PC-9 (cell line): ENCODE measurements around the gene FHIP1B. TPM values are rescaled to one million over a fixed set of nuclear protein-coding genes. Genes with fewer than 3 reads are reported as not detected.

Experiments
- BruUV-seq: library from RNA; stranded (reverse); fragments of 400-500 nt; replicated peaks from 2 replicates; lab custom pipeline; 2021; lab: Mats Ljungman, UMichigan
- CTCF ChIA-PET: fragments of 300-600 bp; sonication (Branson Sonifier 250); formaldehyde crosslinking; loops from one replicate; lab custom pipeline; 2022; ENCODE audit warnings: antibody characterized with exemption; lab: Charles Lee
- POLR2A ChIA-PET: fragments of 300-600 bp; sonication (Branson Sonifier 250); formaldehyde crosslinking; loops from one replicate; lab custom pipeline; 2022; ENCODE audit warnings: antibody characterized with exemption; ENCODE audit not compliant: unreplicated experiment; lab: Charles Lee
- DNase-seq, 2 experiments: peaks; one replicate each; pipeline versions ENCODE4 v3.0.0 to v3.0.0-alpha.2; 2015 to 2022; ENCODE audit warnings: mixed read lengths in 1 of 2
- H2AFZ ChIP-seq: fragments of 200-600 bp; sonication (generic); 2 replicates; pipeline ENCODE4 v1.8.1; 2017; ENCODE audit warnings: antibody characterized with exemption
- H3F3A ChIP-seq: fragments of 200-600 bp; sonication (generic); 2 replicates; pipeline ENCODE4 v1.8.1; 2017; ENCODE audit warnings: antibody characterized with exemption, mild to moderate bottlenecking, low read depth; ENCODE audit not compliant: insufficient read depth
- H3K27ac ChIP-seq: fragments of 200-600 bp; sonication (generic); 2 replicates; pipeline ENCODE4 v1.6.1; 2016; ENCODE audit warnings: mixed run types
- H3K27me3 ChIP-seq: fragments of 200-600 bp; sonication (generic); 2 replicates; pipeline ENCODE4 v1.6.1; 2016; ENCODE audit warnings: low read depth, mixed run types; ENCODE audit not compliant: insufficient read depth
- H3K36me3 ChIP-seq: fragments of 200-600 bp; sonication (generic); 2 replicates; pipeline ENCODE4 v1.6.1; 2016; ENCODE audit warnings: low read depth, mixed run types
- H3K4me1 ChIP-seq: fragments of 200-600 bp; sonication (generic); replicated peaks from 2 replicates; pipeline ENCODE4 v1.6.1; 2016; ENCODE audit warnings: mixed run types; ENCODE audit not compliant: insufficient read depth
- H3K4me2 ChIP-seq: fragments of 200-600 bp; sonication (generic); 2 replicates; pipeline ENCODE4 v1.6.1; 2017; ENCODE audit warnings: mixed run types
- H3K4me3 ChIP-seq: fragments of 200-600 bp; sonication (generic); 2 replicates; pipeline ENCODE4 v1.6.1; 2016; ENCODE audit warnings: mixed run types
- H3K79me2 ChIP-seq: fragments of 200-600 bp; sonication (generic); 2 replicates; pipeline ENCODE4 v1.6.1; 2017; ENCODE audit warnings: low read depth, mixed run types
- H3K9me2 ChIP-seq: fragments of 200-600 bp; sonication (generic); 2 replicates; pipeline ENCODE4 v1.8.1; 2017; ENCODE audit warnings: mild to moderate bottlenecking; ENCODE audit not compliant: insufficient read depth
- H3K9me3 ChIP-seq: fragments of 200-600 bp; sonication (generic); 2 replicates; pipeline ENCODE4 v1.8.1; 2016; ENCODE audit warnings: low read depth; ENCODE audit not compliant: insufficient read depth
- H4K20me1 ChIP-seq: fragments of 200-600 bp; sonication (generic); 2 replicates; pipeline ENCODE4 v1.8.1; 2017; ENCODE audit not compliant: insufficient read depth
- CTCF ChIP-seq: fragments of 200-600 bp; sonication (generic); conservative IDR thresholded peaks from 2 replicates; pipeline ENCODE4 v1.6.1; 2017; ENCODE audit warnings: mixed run types, antibody characterized with exemption, mild to moderate bottlenecking, moderate library complexity
- EZH2 ChIP-seq: fragments of 200-600 bp; sonication (generic); IDR thresholded peaks from 2 replicates; pipeline ENCODE4 v1.8.0; 2017; ENCODE audit warnings: antibody characterized with exemption, low read depth
- intact Hi-C: fragments of 100-400 bp; cut with micrococcal nuclease; formaldehyde crosslinking; loops from one replicate; pipeline ENCODE4 v1.10.0; 2022; ENCODE audit not compliant: unreplicated experiment
- total RNA-seq: library from RNA; stranded (reverse); gene quantifications from 2 replicates; pipeline ENCODE4 v1.2.3, GENCODE V29; 2021

FHIP1B gene
- total RNA-seq, 1 experiment from 2014 or later = 21.5 TPM

- CTCF ChIA-PET = no interaction called here
These were observed 19.9 kb downstream of the FHIP1B start for GRCh38 chr11:6214530-6214929.

GRCh38 chr11:6210274-6210955 is 24.0 kb downstream of the FHIP1B start:
- Histone ChIP-seq H2AFZ (no peak overlapping the region), H3K79me2 (no peaks in the 10 kb centered on the region), H3K4me3 (no peak overlapping the region), H3K36me3 (no peaks in the 10 kb centered on the region), H3K4me2 (no peak overlapping the region), H3K9me3 (no peaks in the 10 kb centered on the region), H3K4me1 (no peaks in the 10 kb centered on the region), H3K9me2 (no peaks in the 10 kb centered on the region), H3K27me3 (no peaks in the 10 kb centered on the region), H4K20me1 (no peaks in the 10 kb centered on the region), H3K27ac (no peak overlapping the region), H3F3A (no peaks in the 10 kb centered on the region)
- POLR2A ChIA-PET = no interaction called here
- TF ChIP-seq CTCF = no peak
- no peak for TF ChIP-seq EZH2
- BruUV-seq = no TSS peak
- CTCF ChIA-PET = no interaction called here
- intact Hi-C loops = no loop called here
- no peak for DNase-seq

More at GRCh38 chr11:6214530-6214929, 19.9 kb downstream of the FHIP1B start:
- H2AFZ ChIP-seq = no peak overlapping the region
- TF ChIP-seq CTCF = no peak
- TF ChIP-seq EZH2 = no peak
- H3K9me2 ChIP-seq = no peaks in the 10 kb centered on the region
- no peaks in the 10 kb centered on the region for H3K4me1 ChIP-seq
- no peaks in the 10 kb centered on the region for H3K27me3 ChIP-seq
- no peaks in the 10 kb centered on the region for H3K79me2 ChIP-seq
- no peak for DNase-seq
- BruUV-seq = no TSS peak
- no peak overlapping the region for H3K27ac ChIP-seq
- no peaks in the 10 kb centered on the region for H4K20me1 ChIP-seq
- POLR2A ChIA-PET = no interaction called here
- intact Hi-C loops = no loop called here
- H3K36me3 ChIP-seq = no peaks in the 10 kb centered on the region
- no peak overlapping the region for H3K4me3 ChIP-seq
- H3F3A ChIP-seq = no peaks in the 10 kb centered on the region
- H3K9me3 ChIP-seq = no peaks in the 10 kb centered on the region
- no peak overlapping the region for H3K4me2 ChIP-seq

GRCh38 chr11:6209801-6210200 is 24.6 kb downstream of the FHIP1B start:
- Histone ChIP-seq H2AFZ (no peak overlapping the region), H3K9me3 (no peaks in the 10 kb centered on the region), H3K27ac (no peak overlapping the region), H3K27me3 (no peaks in the 10 kb centered on the region), H3K4me3 (no peak overlapping the region), H3K9me2 (no peaks in the 10 kb centered on the region), H3K79me2 (no peaks in the 10 kb centered on the region), H3K4me2 (no peak overlapping the region), H3F3A (no peaks in the 10 kb centered on the region), H3K4me1 (no peaks in the 10 kb centered on the region), H4K20me1 (no peaks in the 10 kb centered on the region), H3K36me3 (no peaks in the 10 kb centered on the region)
- ChIA-PET CTCF (no interaction called here), POLR2A (no interaction called here)
- intact Hi-C loops = no loop called here
- BruUV-seq = no TSS peak
- no peak for DNase-seq
- TF ChIP-seq CTCF (no peak), EZH2 (no peak)
